Measurements from ENCODE around the gene ZNF621. TPM values are rescaled to one million over a fixed set of nuclear protein-coding genes. Genes with fewer than 3 reads are reported as not detected.

The ZNF621 gene
- 25.3 to 27.0 TPM (median 26.0 TPM) in 3 replicates for total RNA-seq
- long read RNA-seq, partial matches to known transcripts, result 0 of 2 reads
- long read RNA-seq, other reads (novel, unspliced or antisense), result 1 of 2 reads

- TF ChIP-seq CTCF (IDR thresholded peaks at IDR 0.05), result peak; percentile 42
- Mint-ChIP-seq H3K4me3 (ENCODE audit: unreplicated experiment) (peak within 1 kb of the TSS; percentile 85), H3K4me1 (ENCODE audit: low read depth) (peaks cover 36% of the 10 kb centered on the region), H3K9me3 (ENCODE audit: low read depth) (no peaks in the 10 kb centered on the region), H3K27ac (ENCODE audit: unreplicated experiment) (peak within 1 kb of the TSS; percentile 93), H3K36me3 (ENCODE audit: low read depth) (peaks cover 25% of the 10 kb centered on the region), H3K27me3 (ENCODE audit: low read depth) (no peaks in the 10 kb centered on the region)
- DNase-seq (ENCODE audit: low spot score), result peak; percentile 94
Observed at GRCh38 chr3:40524568-40525285, at the start of gene ZNF621. Gene ZNF621, plus strand, starts transcription at chr3:40524960. Its CDS starts 881 bp downstream, at chr3:40525841.

GRCh38 chr3:40476478-40477470 lies 48.0 kb upstream of the ZNF621 start, which contains the start of gene ZNF619:
Gene ZNF619, plus strand, starts transcription at chr3:40477122. Its CDS starts 858 bp downstream, at chr3:40477980.
- peak within 1 kb of the TSS; percentile 86 for H3K27ac Mint-ChIP-seq (ENCODE audit: unreplicated experiment)
- H3K4me3 Mint-ChIP-seq (ENCODE audit: unreplicated experiment), result peak within 1 kb of the TSS; percentile 81
- no peak for DNase-seq (ENCODE audit: low spot score)
- no peaks in the 10 kb centered on the region for H3K27me3 Mint-ChIP-seq (ENCODE audit: low read depth)
- H3K9me3 Mint-ChIP-seq (ENCODE audit: low read depth), result no peaks in the 10 kb centered on the region
- peaks cover 2% of the 10 kb centered on the region for H3K36me3 Mint-ChIP-seq (ENCODE audit: low read depth)
- TF ChIP-seq CTCF (IDR thresholded peaks at IDR 0.05), result no peak
- peaks cover 13% of the 10 kb centered on the region for H3K4me1 Mint-ChIP-seq (ENCODE audit: low read depth)

- H3K4me1 Mint-ChIP-seq (ENCODE audit: low read depth), result peaks cover 13% of the 10 kb centered on the region
Observed at GRCh38 chr3:40477666-40478065, 47.1 kb upstream of the ZNF621 start.

GRCh38 chr3:40487172-40487571 lies 37.6 kb upstream of the ZNF621 start:
- TF ChIP-seq CTCF (IDR thresholded peaks at IDR 0.05), result no peak
- DNase-seq (ENCODE audit: low spot score), result no peak
- Mint-ChIP-seq H3K27ac (ENCODE audit: unreplicated experiment) (no peak overlapping the region), H3K27me3 (ENCODE audit: low read depth) (no peaks in the 10 kb centered on the region), H3K4me3 (ENCODE audit: unreplicated experiment) (no peak overlapping the region), H3K9me3 (ENCODE audit: low read depth) (peaks cover 18% of the 10 kb centered on the region), H3K36me3 (ENCODE audit: low read depth) (peaks cover 33% of the 10 kb centered on the region), H3K4me1 (ENCODE audit: low read depth) (no peaks in the 10 kb centered on the region)

More at GRCh38 chr3:40477666-40478065, 47.1 kb upstream of the ZNF621 start:
- H3K27me3 Mint-ChIP-seq (ENCODE audit: low read depth), result no peaks in the 10 kb centered on the region
- H3K27ac Mint-ChIP-seq (ENCODE audit: unreplicated experiment), result peak overlapping the region; percentile 86
- no peaks in the 10 kb centered on the region for H3K9me3 Mint-ChIP-seq (ENCODE audit: low read depth)
- H3K4me3 Mint-ChIP-seq (ENCODE audit: unreplicated experiment), result peak overlapping the region; percentile 81
- no peak for TF ChIP-seq CTCF (IDR thresholded peaks at IDR 0.05)
- no peak for DNase-seq (ENCODE audit: low spot score)
- peaks cover 7% of the 10 kb centered on the region for H3K36me3 Mint-ChIP-seq (ENCODE audit: low read depth)

GRCh38 chr3:40490916-40491315 lies 33.8 kb upstream of the ZNF621 start:
- no peak for TF ChIP-seq CTCF (IDR thresholded peaks at IDR 0.05)
- no peaks in the 10 kb centered on the region for H3K4me1 Mint-ChIP-seq (ENCODE audit: low read depth)
- H3K4me3 Mint-ChIP-seq (ENCODE audit: unreplicated experiment), result no peak overlapping the region
- no peak overlapping the region for H3K27ac Mint-ChIP-seq (ENCODE audit: unreplicated experiment)
- H3K27me3 Mint-ChIP-seq (ENCODE audit: low read depth), result no peaks in the 10 kb centered on the region
- H3K36me3 Mint-ChIP-seq (ENCODE audit: low read depth), result peaks cover 23% of the 10 kb centered on the region
- no peak for DNase-seq (ENCODE audit: low spot score)
- H3K9me3 Mint-ChIP-seq (ENCODE audit: low read depth), result peaks cover 18% of the 10 kb centered on the region
